Uterus (tissue), 2 donors: ENCODE measurements around the gene PSKH1.

ENCODE experiments used
- POLR2A ChIP-seq, 2 donors: fragments of 450-650 bp; IDR thresholded peaks; one replicate each; pipeline ENCODE4 v1.6.1; 2016; ENCODE audit warnings: antibody characterized with exemption in 2 of 2, mild to moderate bottlenecking in 1 of 2, moderate library complexity in 1 of 2
- TF ChIP-seq, protein P1 (sequence below), 4 experiments: fragments of 200-600 bp in 2 of 4; fragments of 450-650 bp in 2 of 4; sonication (generic) in 2 of 4; IDR thresholded peaks; one replicate each; pipeline ENCODE4 v1.5.1; 2016 to 2019; ENCODE audit warnings: antibody characterized with exemption in 4 of 4, mild to moderate bottlenecking in 2 of 4, moderate library complexity in 1 of 4

- no peak for TF ChIP-seq POLR2A (IDR thresholded peaks at IDR 0.05)
- TF ChIP-seq, protein P1, sequence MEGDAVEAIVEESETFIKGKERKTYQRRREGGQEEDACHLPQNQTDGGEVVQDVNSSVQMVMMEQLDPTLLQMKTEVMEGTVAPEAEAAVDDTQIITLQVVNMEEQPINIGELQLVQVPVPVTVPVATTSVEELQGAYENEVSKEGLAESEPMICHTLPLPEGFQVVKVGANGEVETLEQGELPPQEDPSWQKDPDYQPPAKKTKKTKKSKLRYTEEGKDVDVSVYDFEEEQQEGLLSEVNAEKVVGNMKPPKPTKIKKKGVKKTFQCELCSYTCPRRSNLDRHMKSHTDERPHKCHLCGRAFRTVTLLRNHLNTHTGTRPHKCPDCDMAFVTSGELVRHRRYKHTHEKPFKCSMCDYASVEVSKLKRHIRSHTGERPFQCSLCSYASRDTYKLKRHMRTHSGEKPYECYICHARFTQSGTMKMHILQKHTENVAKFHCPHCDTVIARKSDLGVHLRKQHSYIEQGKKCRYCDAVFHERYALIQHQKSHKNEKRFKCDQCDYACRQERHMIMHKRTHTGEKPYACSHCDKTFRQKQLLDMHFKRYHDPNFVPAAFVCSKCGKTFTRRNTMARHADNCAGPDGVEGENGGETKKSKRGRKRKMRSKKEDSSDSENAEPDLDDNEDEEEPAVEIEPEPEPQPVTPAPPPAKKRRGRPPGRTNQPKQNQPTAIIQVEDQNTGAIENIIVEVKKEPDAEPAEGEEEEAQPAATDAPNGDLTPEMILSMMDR (IDR thresholded peaks at IDR 0.05): no peak
Measured at GRCh38 chr16:67883146-67883871, 9.7 kb upstream of the PSKH1 start.
